Fibroblast of lung (primary cell): ENCODE results near the gene QRICH2.

Experiments used
- CTCF ChIP-seq, 2 donors: IDR thresholded peaks in 1 of 2; conservative IDR thresholded peaks in 1 of 2; 1 replicate in 1 of 2; 2 replicates in 1 of 2; pipeline ENCODE4 v1.5.1; 2011 to 2012; ENCODE audit warnings: low read length in 2 of 2, control low read depth in 1 of 2, inconsistent platforms in 1 of 2, low read depth in 1 of 2, mild to moderate bottlenecking in 1 of 2
- EZH2 ChIP-seq: IDR thresholded peaks from 2 replicates; pipeline ENCODE4 v1.5.1; 2012; ENCODE audit warnings: low read length, control low read depth, mild to moderate bottlenecking; ENCODE audit errors: missing control alignments

GRCh38 chr17:76345377-76345974, 37.4 kb upstream of the QRICH2 start:
- TF ChIP-seq CTCF (conservative IDR thresholded peaks at IDR 0.05 in 1 of 2, IDR thresholded peaks at IDR 0.05 in 1 of 2; ENCODE audit: low read depth in 1 of 2, low read length in 2 of 2) = no peak
- no peak for TF ChIP-seq EZH2
